PFSK-1 (cell line): Measurements from ENCODE around the gene ZSCAN23.
A peak's percentile ranks its signal among the peaks of the same experiment; 100 is the strongest.

ENCODE experiments used
- FOXP2 ChIP-seq: optimal IDR thresholded peaks from 2 replicates; pipeline ENCODE3; 2011; ENCODE audit warnings: borderline replicate concordance, control low read depth, inconsistent platforms; ENCODE audit not compliant: insufficient read depth; ENCODE audit errors: extremely low read length, extremely low read depth
- POLR2AphosphoS5 ChIP-seq: IDR thresholded peaks from 2 replicates; pipeline ENCODE4 v1.6.1; 2012; ENCODE audit warnings: low read depth, mild to moderate bottlenecking, control low read depth, low read length, moderate library complexity
- SIN3A ChIP-seq: IDR thresholded peaks from 2 replicates; pipeline ENCODE4 v1.6.1; 2012; ENCODE audit warnings: mild to moderate bottlenecking, low read length, moderate library complexity, borderline replicate concordance; ENCODE audit not compliant: insufficient read depth
- TAF1 ChIP-seq: IDR thresholded peaks from 2 replicates; pipeline ENCODE4 v1.6.1; 2012; ENCODE audit warnings: low read length, control low read depth, borderline replicate concordance; ENCODE audit not compliant: insufficient read depth
- TF ChIP-seq, protein P1 (sequence below), 2 experiments: IDR thresholded peaks; 2 replicates each; pipeline versions ENCODE4 v1.6.1 to v1.8.0; 2011 to 2012; ENCODE audit warnings: low read depth in 2 of 2, low read length in 2 of 2, control low read depth in 1 of 2, inconsistent platforms in 1 of 2, mild to moderate bottlenecking in 1 of 2, moderate library complexity in 1 of 2; ENCODE audit not compliant: insufficient read depth in 1 of 2

DNA sequence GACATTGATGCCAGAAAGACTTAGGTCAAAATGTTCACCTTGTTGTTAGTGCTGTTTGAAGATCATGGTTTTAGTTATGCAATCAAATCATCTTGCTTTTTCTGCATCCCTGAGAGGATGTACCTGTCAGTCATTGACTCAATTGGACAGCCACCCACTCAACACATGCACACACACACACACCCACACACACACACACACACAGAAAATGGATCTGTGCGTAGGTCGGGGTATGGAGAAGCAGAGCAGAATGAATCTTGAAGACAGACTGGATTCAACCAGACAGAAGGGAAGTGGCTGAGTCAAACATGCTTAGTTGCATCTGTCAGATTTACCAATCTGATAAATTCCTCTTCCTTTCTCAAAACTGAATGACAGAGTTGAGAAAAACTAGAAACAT lies 19.1 kb upstream of the ZSCAN23 start:
- no peak for TF ChIP-seq POLR2AphosphoS5
- no peak for TF ChIP-seq TAF1
- no peak for TF ChIP-seq FOXP2
- TF ChIP-seq, protein P1, sequence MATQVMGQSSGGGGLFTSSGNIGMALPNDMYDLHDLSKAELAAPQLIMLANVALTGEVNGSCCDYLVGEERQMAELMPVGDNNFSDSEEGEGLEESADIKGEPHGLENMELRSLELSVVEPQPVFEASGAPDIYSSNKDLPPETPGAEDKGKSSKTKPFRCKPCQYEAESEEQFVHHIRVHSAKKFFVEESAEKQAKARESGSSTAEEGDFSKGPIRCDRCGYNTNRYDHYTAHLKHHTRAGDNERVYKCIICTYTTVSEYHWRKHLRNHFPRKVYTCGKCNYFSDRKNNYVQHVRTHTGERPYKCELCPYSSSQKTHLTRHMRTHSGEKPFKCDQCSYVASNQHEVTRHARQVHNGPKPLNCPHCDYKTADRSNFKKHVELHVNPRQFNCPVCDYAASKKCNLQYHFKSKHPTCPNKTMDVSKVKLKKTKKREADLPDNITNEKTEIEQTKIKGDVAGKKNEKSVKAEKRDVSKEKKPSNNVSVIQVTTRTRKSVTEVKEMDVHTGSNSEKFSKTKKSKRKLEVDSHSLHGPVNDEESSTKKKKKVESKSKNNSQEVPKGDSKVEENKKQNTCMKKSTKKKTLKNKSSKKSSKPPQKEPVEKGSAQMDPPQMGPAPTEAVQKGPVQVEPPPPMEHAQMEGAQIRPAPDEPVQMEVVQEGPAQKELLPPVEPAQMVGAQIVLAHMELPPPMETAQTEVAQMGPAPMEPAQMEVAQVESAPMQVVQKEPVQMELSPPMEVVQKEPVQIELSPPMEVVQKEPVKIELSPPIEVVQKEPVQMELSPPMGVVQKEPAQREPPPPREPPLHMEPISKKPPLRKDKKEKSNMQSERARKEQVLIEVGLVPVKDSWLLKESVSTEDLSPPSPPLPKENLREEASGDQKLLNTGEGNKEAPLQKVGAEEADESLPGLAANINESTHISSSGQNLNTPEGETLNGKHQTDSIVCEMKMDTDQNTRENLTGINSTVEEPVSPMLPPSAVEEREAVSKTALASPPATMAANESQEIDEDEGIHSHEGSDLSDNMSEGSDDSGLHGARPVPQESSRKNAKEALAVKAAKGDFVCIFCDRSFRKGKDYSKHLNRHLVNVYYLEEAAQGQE (IDR thresholded peaks at IDR 0.05; ENCODE audit: insufficient read depth in 1 of 2, low read depth in 2 of 2, low read length in 2 of 2): 0 out of 4 replicates have a peak, but pooled peaks of 1 of the 2 experiments have one; percentile 27
- no peak for TF ChIP-seq SIN3A
